Astrocyte (in vitro differentiated cells and primary cell): ENCODE measurements around the gene KCTD15. TPM values are rescaled to one million over a fixed set of nuclear protein-coding genes. Genes with fewer than 3 reads are reported as not detected.
A peak's percentile ranks its signal among the peaks of the same experiment; 100 is the strongest.

ENCODE experiments used
- DNase-seq: peaks from one replicate; pipeline ENCODE4 v3.0.0-alpha.2; 2010; ENCODE audit warnings: low read depth
- FAIRE-seq: peaks from 2 replicates; lab custom pipeline; 2011; peaks lifted over from hg19 to GRCh38; lab: Jason Lieb, UNC
- H2AFZ ChIP-seq: 2 replicates; pipeline ENCODE4 v1.6.0; 2012; ENCODE audit warnings: low read depth, low read length, inconsistent platforms
- H3K27ac ChIP-seq: 2 replicates; pipeline ENCODE4 v1.5.1; 2011; ENCODE audit warnings: low read depth, low read length, inconsistent platforms
- H3K27me3 ChIP-seq: 2 replicates; pipeline ENCODE4 v1.6.0; 2011; ENCODE audit warnings: low read length, inconsistent platforms; ENCODE audit not compliant: insufficient read depth
- H3K36me3 ChIP-seq: 2 replicates; pipeline ENCODE4 v1.5.1; 2011; ENCODE audit warnings: low read length, inconsistent platforms; ENCODE audit not compliant: insufficient read depth
- H3K4me1 ChIP-seq: 2 replicates; pipeline ENCODE4 v1.5.1; 2011; ENCODE audit warnings: low read length, inconsistent platforms; ENCODE audit not compliant: insufficient read depth
- H3K4me2 ChIP-seq: 2 replicates; pipeline ENCODE4 v1.6.0; 2012; ENCODE audit warnings: low read length, inconsistent platforms
- H3K4me3 ChIP-seq: 2 replicates; pipeline ENCODE4 v1.5.1; 2011; ENCODE audit warnings: low read depth, mild to moderate bottlenecking, low read length, inconsistent platforms; ENCODE audit not compliant: insufficient read depth
- H3K79me2 ChIP-seq: 2 replicates; pipeline ENCODE4 v1.6.0; 2012; ENCODE audit warnings: mild to moderate bottlenecking, low read length, inconsistent platforms; ENCODE audit not compliant: insufficient read depth
- H3K9ac ChIP-seq: 2 replicates; pipeline ENCODE4 v1.6.0; 2012; ENCODE audit warnings: mild to moderate bottlenecking, low read length, inconsistent platforms
- H3K9me3 ChIP-seq: 2 replicates; pipeline ENCODE4 v1.5.1; 2012; ENCODE audit warnings: low read depth, mild to moderate bottlenecking, low read length, inconsistent platforms; ENCODE audit not compliant: insufficient read depth
- H4K20me1 ChIP-seq: 2 replicates; pipeline ENCODE4 v1.6.0; 2012; ENCODE audit warnings: low read length, inconsistent platforms; ENCODE audit not compliant: insufficient read depth
- H3K27ac Mint-ChIP-seq: one replicate; pipeline ENCODE4 v1.8.0; 2021; ENCODE audit warnings: mild to moderate bottlenecking, mixed read lengths; ENCODE audit not compliant: unreplicated experiment
- H3K27me3 Mint-ChIP-seq: one replicate; pipeline ENCODE4 v1.8.0; 2021; ENCODE audit warnings: low read depth, mixed read lengths; ENCODE audit not compliant: unreplicated experiment
- H3K36me3 Mint-ChIP-seq: one replicate; pipeline ENCODE4 v1.8.0; 2021; ENCODE audit warnings: low read depth, mixed read lengths; ENCODE audit not compliant: unreplicated experiment
- H3K4me1 Mint-ChIP-seq: one replicate; pipeline ENCODE4 v1.8.0; 2021; ENCODE audit warnings: low read depth, mixed read lengths; ENCODE audit not compliant: unreplicated experiment
- H3K4me3 Mint-ChIP-seq: one replicate; pipeline ENCODE4 v1.8.0; 2021; ENCODE audit warnings: mild to moderate bottlenecking, moderate library complexity, mixed read lengths; ENCODE audit not compliant: unreplicated experiment
- H3K9me3 Mint-ChIP-seq: one replicate; pipeline ENCODE4 v1.8.0; 2021; ENCODE audit warnings: mild to moderate bottlenecking, mixed read lengths; ENCODE audit not compliant: unreplicated experiment
- CTCF ChIP-seq: IDR thresholded peaks from 2 replicates; pipeline ENCODE4 v1.5.1; 2011; ENCODE audit warnings: low read depth, mild to moderate bottlenecking, inconsistent platforms, low read length, moderate library complexity; ENCODE audit not compliant: insufficient read depth
- EZH2 ChIP-seq: IDR thresholded peaks from 2 replicates; pipeline ENCODE4 v1.6.1; 2012; ENCODE audit warnings: mild to moderate bottlenecking, low read length, inconsistent platforms; ENCODE audit not compliant: insufficient read depth
- total RNA-seq: library from RNA; stranded (reverse); gene quantifications from 2 replicates; pipeline ENCODE4 v1.2.1, GENCODE V29; 2021

The KCTD15 gene
- total RNA-seq, 1 donor from 2014 or later: 43.3 TPM

- Mint-ChIP-seq H3K27ac (no peak overlapping the region), H3K9me3 (peaks cover 4% of the 10 kb centered on the region), H3K4me1 (peaks cover 19% of the 10 kb centered on the region), H3K27me3 (peaks cover 17% of the 10 kb centered on the region), H3K36me3 (no peaks in the 10 kb centered on the region), H3K4me3 (no peak overlapping the region)
- no peak overlapping the region for H3K4me3 ChIP-seq
- no peak overlapping the region for H2AFZ ChIP-seq
- DNase-seq (no peak), FAIRE-seq (no peak)
- no peak overlapping the region for H3K9ac ChIP-seq
- no peak overlapping the region for H3K27ac ChIP-seq
- no peak overlapping the region for H3K4me2 ChIP-seq
- H3K9me3 ChIP-seq: no peaks in the 10 kb centered on the region
- H3K27me3 ChIP-seq: no peaks in the 10 kb centered on the region
- no peak for TF ChIP-seq EZH2
- no peak for TF ChIP-seq CTCF
- H3K79me2 ChIP-seq: no peaks in the 10 kb centered on the region
- peaks cover 19% of the 10 kb centered on the region for H3K4me1 ChIP-seq
- no peaks in the 10 kb centered on the region for H4K20me1 ChIP-seq
- H3K36me3 ChIP-seq: no peaks in the 10 kb centered on the region
These were observed 7.3 kb upstream of the KCTD15 start for GRCh38 chr19:33789344-33789743.

DNA sequence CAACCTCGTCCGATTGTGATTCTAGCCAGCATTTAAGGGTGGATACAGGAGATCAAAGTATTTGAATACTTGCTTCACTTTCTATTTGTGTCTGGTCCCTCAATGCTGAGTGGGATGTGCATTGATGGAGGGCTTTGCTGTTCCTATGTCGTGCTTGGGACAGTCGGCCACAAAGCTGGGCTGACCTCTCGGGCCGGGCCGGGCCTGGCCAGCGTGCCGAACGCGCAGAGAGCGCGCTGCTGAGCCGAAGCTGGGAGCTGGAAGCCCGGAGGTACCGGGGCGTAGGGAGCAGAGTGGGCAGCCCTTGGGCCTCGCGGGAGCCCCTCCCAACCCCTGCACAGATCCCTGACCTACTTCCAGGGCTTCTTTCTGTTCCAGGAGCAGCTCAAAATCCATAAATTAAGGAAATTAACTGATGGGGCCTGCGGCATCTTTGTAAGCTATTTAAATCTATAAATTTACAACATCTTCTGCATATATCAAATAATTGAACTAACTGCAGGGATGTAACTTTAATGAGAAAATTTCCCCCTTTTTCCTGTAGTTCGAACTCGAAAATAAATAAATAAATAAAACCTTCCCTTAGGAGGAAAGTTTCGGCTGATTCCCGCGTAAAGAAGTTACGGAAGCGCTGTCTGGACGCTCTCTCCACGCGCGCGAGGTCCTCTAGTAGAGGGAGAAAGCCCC, 1.8 kb upstream of the KCTD15 start:
- H3K36me3 ChIP-seq: peaks cover 2% of the 10 kb centered on the region
- peaks cover 15% of the 10 kb centered on the region for H3K4me1 ChIP-seq
- Mint-ChIP-seq H3K36me3 (no peaks in the 10 kb centered on the region), H3K27ac (peak overlapping the region; percentile 78), H3K27me3 (peaks cover 7% of the 10 kb centered on the region), H3K4me1 (peaks cover 17% of the 10 kb centered on the region), H3K9me3 (no peaks in the 10 kb centered on the region), H3K4me3 (peak overlapping the region; percentile 83)
- peak overlapping the region; percentile 87 for H3K27ac ChIP-seq
- TF ChIP-seq CTCF (no peak), EZH2 (no peak)
- peak overlapping the region; percentile 57 for H2AFZ ChIP-seq
- H3K4me3 ChIP-seq: peak overlapping the region; percentile 63
- no peak for DNase-seq
- FAIRE-seq: no peak
- peak overlapping the region; percentile 88 for H3K4me2 ChIP-seq
- no peaks in the 10 kb centered on the region for H3K27me3 ChIP-seq
- peaks cover 21% of the 10 kb centered on the region for H3K79me2 ChIP-seq
- H4K20me1 ChIP-seq: peaks cover 16% of the 10 kb centered on the region
- H3K9me3 ChIP-seq: no peaks in the 10 kb centered on the region
- H3K9ac ChIP-seq: peak overlapping the region; percentile 87
